ENCODE measurements around the gene USP47.

The USP47 gene

DNA sequence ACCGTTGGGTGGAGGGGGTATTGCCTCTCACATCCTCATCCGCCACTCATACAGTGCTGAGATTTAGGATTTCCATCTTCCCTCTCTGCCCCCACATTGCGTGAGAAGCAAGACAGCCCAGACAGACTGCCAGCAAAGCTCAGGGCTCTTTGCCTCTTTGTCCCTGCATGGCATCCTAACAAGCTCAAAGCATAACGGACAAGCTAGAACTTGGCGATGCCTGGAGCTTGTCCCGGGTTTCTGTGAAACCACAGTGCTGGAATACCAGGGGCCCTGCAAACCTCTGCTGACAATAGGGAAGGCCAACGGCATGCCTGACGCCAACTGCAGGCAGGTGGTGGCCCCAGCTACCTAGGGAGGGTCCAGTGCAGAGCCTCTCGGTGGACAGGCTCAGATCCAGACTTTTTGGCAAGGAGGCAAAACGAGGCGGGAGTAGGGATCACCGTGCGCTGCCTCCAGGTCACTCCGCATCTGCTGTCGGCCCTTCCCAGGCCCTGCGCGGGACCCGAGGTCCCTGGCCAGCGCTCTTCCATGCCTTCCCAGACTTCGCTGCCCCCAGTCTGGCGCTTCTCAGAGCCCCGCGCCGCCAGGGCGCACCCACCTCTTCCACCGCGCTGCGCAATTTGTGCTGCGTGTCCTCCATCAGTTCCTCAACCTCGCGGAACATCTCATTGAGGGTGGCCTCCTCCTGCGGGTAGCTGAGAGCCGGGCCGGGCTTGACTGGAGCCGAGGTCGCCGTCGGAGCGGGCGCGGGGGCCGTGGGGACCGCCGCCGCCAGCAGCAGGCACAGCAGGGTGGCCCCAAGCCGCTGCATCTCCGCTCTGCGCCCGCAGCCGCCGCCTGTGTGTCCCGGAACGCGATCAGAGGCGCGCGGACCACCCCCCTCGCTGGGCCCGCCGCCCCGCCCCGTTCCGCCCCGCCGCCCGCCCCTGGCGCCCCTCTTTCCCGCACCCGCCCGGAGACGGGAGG is 166.3 kb downstream of the USP47 start, which contains the start of gene DKK3:
DKK3 (minus strand) TSS at position 858 of the 969 bp plus-strand sequence; CDS start at position 814, 44 bp downstream.
- no peak for DNase-seq (ENCODE audit: low spot score)
- TF ChIP-seq, protein P1, sequence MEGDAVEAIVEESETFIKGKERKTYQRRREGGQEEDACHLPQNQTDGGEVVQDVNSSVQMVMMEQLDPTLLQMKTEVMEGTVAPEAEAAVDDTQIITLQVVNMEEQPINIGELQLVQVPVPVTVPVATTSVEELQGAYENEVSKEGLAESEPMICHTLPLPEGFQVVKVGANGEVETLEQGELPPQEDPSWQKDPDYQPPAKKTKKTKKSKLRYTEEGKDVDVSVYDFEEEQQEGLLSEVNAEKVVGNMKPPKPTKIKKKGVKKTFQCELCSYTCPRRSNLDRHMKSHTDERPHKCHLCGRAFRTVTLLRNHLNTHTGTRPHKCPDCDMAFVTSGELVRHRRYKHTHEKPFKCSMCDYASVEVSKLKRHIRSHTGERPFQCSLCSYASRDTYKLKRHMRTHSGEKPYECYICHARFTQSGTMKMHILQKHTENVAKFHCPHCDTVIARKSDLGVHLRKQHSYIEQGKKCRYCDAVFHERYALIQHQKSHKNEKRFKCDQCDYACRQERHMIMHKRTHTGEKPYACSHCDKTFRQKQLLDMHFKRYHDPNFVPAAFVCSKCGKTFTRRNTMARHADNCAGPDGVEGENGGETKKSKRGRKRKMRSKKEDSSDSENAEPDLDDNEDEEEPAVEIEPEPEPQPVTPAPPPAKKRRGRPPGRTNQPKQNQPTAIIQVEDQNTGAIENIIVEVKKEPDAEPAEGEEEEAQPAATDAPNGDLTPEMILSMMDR (IDR thresholded peaks at IDR 0.05; ENCODE audit: borderline replicate concordance, control extremely low read depth, extremely low read depth, insufficient read depth, missing control alignments) = no peak
- in situ Hi-C loops (cut with MboI; ENCODE audit: low sequenced_read_pairs, unreplicated experiment) = no loop called here

Data from GM13976 (cell line).